Lower leg skin (tissue), 3 donors: Measurements from ENCODE around the gene FMR1NB.

Source experiments
- CTCF ChIP-seq, 3 donors: fragments of 450-650 bp; IDR thresholded peaks; one replicate each; pipeline ENCODE4 v1.5.1; 2016; ENCODE audit warnings: antibody characterized with exemption in 3 of 3, mild to moderate bottlenecking in 3 of 3, moderate library complexity in 2 of 3
- POLR2A ChIP-seq, 2 donors: fragments of 450-650 bp; IDR thresholded peaks; one replicate each; pipeline ENCODE4 v1.6.1; 2016 to 2017; ENCODE audit warnings: antibody characterized with exemption in 2 of 2, mild to moderate bottlenecking in 1 of 2, moderate library complexity in 1 of 2

- TF ChIP-seq CTCF (IDR thresholded peaks at IDR 0.05) (no peak), POLR2A (IDR thresholded peaks at IDR 0.05) (no peak)
Observed at GRCh38 chrX:147953976-147954375, 27.2 kb upstream of the FMR1NB start.
